ENCODE data around the gene TMEM221.
"Not testable (repeated sequence)": the region's sequence is repeated elsewhere in the genome, so short reads cannot be mapped to it uniquely, and the experiment has no call there.

Gene TMEM221

DNA sequence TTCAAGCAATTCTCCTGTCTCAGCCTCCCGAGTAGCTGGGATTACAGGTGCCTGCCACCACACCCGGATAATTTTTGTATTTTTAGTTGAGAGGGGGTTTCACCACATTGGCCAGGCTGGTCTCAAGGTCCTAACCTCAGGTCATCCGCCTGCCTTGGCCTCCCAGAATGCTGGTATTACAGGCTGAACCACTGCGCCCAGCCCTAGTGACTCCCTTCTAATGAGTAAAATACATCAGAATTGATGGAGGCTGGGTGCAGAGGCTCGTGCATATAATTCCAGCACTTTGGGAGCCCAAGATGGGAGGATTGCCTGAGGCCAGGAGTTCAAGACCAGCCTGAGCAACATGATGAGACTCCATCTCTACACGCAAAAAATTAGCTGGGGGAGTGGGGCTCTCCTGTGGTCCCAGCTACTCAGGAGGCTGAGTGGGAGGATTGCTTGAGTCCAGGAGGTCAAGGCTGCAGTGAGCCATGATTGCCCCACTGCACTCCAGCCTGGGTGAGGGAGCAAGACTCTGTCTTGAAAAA lies 26.6 kb upstream of the TMEM221 start:
- DNase-seq: not testable (repeated sequence)

DNA sequence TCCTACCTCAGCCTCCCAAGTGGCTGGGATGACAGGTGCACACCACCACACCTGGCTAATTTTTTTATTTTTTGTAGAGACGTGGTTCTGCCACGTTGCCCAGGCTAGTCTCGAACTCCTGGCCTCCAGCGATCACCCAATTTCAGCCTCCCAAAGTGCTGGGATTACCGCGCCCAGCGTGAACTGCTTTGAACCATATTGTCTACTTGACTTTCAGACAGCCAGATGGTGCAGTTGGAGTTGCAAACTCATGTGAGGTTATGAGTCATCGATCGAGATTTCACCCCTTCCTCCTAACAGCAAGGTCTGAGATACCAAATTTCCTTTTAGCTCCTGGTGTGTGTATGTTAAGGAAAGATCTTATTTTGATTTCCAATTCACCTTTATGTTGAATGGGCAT lies 24.6 kb upstream of the TMEM221 start:
- no peak for DNase-seq

DNA sequence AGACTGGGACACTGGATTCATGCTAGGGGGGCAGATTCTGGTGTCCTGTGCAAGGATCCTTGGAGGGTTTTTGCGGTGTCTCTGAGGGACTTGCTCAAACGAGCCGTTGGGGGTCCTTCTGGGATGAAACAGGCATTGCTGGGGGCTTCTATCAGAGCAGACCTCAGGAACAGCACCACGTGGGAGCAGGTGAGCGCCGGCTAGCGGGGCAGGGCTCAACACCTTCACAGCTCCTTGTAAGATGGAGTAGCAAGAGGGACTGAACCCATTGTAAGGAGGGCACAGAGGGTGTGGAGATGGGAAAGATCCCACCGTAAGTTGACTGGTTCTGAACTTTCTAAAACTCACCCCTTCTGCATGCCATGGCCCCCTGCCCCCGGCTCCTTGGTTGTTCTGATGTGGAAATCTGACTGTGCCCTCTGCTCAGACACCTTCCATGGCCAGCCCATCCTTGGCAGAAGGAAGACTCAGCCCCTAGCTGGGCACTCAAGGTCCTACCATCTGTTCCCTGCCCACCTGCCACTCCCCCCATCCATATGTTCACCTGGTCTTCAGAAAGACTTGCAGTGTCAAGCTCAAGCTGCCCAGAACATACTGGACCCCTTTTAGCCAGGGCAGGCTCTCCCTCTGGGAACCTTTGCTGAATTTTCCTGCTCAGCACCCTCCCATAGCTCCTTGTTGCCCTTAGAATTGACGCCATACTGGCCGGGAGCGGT lies 23.1 kb upstream of the TMEM221 start:
- DNase-seq: no peak

DNA sequence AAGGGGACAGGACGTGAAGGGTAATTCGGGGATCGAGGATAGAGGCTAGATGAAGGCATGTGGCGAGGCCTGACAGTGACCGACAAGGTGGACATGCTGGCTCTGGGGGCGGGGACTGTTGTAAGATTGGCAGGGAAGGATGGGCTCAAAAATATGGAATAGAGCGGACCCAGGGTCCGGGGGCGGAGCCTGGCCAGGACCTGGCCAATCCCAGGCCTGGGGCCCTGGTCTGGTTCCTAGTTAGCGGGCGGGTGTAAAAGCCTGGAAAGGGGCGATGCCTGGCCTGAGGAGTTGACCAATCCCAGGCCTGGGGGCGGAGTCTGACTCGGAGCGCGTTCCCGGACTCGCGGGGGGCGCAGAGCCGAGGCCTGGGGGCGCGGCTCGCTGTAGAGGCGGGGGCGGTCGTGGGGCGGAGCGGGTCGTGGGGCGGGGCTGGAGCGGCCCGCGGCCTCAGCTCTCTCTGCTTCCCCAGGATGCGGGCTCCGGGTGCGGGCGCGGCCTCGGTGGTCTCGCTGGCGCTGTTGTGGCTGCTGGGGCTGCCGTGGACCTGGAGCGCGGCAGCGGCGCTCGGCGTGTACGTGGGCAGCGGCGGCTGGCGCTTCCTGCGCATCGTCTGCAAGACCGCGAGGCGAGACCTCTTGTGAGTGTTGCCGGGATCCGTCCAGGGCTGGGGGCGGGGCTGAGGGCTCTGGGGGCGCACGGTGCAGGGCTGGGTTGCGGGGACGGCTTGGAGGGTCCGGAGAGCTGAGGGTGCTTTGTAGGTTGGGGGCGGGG lies 21.8 kb upstream of the TMEM221 start, which contains the start of gene SLC27A1:
SLC27A1 (plus strand) TSS at position 457 of the 774 bp plus-strand sequence; CDS start at position 474, 17 bp downstream.
- peak; percentile 85 to 100 (median 99) for DNase-seq

DNA sequence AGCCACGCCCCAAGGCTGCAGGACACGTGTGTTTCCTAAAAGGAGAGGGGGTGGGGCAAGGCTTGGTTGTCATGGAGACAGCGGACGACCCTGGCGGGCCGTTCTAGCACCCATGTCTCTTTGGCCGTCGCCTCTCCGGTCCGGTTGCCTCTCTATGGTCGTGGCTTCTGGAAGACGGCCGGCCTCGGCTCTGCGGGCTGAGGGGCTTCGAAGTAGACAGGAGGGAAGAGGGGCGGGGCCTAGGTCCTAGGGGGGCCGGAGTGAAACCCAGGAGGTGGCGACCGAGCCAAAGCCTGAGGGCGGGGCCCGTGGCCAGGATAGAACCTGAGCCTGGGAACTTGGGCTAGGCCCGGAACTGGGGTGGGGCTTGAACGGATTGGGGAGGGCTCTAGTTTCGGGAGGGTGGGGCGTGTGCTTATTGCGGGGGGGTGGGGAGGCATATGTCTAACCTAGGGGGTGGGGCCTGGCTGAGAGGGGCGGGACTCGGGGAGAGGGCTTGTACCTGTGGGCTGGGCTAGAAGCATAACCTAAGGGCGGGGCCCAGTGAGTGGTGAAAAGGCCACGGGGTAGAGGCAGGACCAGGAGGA lies 21.1 kb upstream of the TMEM221 start:
- peak in 49 of 51 donors; percentile 61 to 99 (median 87) for DNase-seq

DNA sequence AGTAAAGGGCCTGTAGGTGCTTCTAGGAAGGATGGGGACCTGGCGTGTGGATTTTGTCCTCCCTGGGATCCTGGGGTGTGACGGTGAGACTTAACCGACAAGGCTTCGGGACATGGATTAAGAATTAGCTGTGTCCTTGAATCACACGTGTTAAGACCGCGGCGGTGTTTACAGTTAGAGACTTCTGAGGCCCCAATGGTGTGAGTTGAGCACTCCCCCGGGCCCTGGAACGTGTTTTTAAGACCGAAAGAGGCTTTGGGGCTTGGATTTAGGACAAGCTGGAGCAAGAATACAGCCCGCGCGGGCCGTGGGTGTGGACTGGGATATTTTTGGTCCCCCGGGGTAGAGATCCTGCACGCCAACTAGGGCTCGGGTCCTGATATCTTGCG lies 20.6 kb upstream of the TMEM221 start:
- DNase-seq: peak in 3 of 51 donors; percentile 42 to 58 (median 51)

DNA sequence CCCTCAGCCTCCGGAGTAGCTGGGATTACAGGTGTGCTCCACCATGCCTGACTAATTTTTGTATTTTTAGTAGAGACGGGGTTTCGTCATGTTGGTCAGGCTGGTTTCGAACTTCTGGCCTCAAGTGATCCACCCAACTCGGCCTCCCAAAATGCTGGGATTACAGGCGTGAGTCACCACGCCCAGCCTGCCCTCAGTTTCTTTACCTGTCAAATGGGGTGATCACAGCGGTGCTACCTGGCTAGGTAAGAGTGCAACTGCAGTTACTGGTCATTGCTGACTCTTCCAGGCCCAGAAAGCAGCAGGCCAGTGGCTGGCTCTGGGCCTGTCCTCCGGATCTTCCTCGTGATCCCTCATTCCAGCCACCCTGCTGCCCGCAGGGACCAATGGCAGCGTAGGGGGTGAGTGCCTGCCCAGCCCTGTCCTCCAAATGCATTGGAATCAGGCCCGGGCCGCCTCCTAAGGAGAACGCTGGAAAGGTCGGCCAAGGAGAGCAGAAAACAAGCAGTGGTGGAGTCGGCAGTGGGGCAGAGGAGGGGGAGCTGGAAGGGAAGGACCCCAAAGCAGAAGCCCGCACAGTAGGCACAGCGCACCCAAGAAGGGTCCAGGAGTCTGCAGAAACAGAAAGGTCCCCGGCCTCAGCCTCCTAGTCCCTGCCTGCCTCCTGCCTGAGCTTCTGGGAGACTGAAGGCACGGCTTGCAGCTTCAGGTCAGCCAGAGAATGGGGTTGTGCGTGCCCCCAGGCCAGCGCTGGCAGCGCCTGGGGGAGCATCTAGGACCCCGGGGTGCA lies 20.0 kb upstream of the TMEM221 start:
- DNase-seq: peak in 40 of 51 donors; percentile 10 to 77 (median 55)

DNA sequence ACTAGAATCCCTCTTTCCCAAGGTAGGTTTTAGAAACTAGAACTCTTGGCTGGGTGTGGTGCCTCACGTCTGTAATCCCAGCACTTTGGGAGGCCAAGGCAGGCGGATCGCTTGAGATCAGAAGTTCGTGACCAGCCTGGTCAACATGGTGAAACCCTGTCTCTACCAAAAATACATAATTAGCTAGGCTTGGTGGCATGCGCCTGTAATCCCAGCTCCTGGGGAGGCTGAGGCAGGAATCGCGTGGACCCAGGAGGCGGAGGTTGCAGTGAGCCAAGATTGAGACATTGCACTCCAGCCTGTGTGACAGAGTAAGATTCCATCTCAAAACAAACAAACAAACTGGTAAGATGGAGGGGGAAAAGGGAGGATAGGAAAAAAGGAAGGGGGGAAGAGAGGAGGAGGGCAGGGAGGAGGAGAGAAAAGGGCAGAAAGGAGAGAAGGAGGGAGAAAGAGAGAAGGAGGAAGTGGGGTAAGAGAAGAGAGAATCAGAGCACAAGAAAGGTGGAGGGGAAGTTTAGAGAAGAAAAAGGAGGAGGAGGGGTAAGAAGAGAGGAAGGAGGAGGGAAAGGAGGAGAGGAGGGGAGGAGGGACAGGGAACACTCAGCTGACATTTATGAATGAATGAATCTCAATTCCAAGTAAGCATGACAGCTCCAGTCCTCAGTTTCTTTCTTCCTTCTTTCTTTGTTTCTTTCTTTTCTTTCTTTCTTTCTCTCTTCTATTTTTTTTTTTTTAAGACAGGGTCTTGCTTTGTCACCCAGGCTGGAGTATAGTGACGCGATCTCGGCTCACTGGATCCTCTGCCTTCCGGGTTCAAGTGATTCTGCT lies 19.2 kb upstream of the TMEM221 start:
- no peak for DNase-seq

DNA sequence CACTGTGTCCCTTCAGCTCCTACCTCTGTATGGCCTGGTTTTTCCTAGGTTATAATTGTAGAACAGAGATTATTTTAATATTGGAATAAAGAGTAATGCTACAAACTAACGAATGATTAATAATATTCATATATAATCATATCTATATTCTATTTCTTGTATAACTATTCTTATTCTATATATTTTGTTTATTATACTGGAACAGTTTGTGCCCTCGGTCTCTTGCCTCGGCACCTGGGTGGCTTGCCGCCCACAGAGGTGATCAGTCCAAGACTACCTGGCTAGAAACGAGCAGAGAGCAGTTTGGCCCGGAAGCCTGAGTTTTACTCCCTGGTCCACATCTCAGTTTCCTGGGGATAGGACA lies 18.0 kb upstream of the TMEM221 start:
- no peak for DNase-seq

DNA sequence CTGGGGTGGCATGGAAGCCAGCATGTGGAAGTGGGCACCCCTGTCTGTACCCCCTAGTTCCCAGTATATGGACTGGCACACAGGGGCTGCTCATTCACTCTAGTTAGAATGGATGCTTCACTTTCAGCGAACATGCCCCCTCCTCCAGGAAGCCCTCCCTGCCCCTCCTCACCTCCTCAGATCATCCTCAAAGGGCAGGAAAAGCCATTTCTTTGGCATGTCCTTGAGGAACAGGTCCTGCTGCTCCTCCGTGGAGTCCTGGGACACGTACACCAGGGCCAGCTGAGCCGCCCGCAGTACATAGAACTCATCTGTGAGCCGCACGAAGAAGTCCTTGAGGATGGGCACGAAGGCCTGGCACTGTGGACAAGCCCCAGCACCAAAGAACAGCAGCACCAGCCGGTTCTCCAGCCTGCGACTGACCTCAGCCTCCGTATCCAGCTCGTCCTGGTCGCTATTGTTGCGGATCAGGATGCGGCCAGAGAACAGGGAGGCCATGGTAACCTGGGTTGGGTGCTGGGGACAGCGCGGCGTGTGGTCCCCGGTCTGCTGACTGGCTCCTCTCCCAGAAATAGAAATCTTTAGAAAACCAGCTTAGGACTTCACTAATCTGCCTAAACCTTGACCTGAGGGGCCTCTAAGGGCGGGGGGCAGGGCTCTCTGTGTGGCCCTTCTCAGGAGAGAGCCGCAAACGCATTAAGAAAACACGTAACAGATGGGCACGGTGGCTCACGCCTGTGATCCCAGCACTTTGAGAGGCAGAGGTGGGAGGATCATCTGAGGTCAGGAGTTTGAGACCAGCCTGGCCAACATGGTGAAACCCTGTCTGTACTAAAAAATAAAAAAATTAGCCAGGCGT lies 12.1 kb upstream of the TMEM221 start, which contains the start of gene NXNL1:
NXNL1 (minus strand) TSS at position 555 of the 859 bp plus-strand sequence; CDS start at position 498, 57 bp downstream.
- DNase-seq: no peak

DNA sequence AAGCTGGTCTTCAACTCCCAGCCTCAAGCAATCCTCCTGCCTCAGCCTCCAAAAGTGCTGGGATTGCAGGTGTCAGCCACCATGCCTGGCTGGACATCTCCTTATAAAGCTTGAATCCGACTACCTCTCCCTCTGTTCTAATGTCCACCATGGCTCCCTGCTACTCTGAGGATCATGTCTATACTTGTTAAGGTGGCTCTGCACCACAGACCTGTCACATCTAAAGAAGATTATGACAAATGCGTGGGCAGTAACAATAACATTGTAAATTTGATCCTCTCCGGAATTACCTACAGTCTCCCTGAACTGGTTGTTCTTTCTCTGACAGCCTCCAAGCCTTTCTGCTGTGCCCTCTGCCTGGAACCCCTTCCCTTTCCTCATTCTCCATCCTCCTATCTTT lies 10.5 kb upstream of the TMEM221 start:
- DNase-seq: no peak

DNA sequence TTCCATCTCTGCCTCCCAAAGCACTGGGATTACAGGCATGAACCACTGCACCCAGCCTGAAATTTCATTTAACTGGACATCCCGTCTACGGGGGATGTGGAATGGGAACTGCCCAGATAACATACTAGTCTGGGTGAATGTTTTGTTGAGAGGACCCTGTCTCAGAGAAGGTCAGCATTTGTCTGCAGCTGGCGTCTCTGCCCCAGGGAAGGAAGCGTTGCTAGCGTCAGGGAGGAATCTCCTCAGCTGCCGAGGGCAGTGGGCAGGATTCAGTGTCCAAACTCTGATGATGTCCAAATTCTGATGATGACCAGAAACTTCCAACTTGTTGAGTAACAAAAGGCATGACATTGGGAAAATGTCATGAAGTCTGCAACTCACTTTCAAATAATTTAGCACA lies 9.1 kb upstream of the TMEM221 start:
- no peak for DNase-seq

DNA sequence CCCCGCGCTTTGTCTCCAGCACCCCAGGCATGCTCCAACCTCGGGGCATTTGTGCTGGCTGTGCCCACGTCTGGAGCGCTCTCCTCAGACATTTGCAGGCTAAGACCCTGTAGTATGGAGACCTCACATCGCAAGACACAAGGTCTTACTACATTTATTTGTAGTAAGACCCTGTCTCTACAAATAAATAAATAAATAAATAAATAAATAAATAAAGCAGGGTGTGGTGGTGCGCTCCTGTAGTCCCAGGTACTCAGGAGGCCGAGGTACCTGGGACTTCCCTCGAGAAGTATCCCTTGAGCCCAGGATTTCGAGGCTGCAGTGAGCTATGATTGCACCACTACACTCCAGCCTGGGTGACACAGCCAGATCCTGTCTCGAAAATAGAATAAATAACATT lies 7.7 kb upstream of the TMEM221 start:
- DNase-seq: no peak

DNA sequence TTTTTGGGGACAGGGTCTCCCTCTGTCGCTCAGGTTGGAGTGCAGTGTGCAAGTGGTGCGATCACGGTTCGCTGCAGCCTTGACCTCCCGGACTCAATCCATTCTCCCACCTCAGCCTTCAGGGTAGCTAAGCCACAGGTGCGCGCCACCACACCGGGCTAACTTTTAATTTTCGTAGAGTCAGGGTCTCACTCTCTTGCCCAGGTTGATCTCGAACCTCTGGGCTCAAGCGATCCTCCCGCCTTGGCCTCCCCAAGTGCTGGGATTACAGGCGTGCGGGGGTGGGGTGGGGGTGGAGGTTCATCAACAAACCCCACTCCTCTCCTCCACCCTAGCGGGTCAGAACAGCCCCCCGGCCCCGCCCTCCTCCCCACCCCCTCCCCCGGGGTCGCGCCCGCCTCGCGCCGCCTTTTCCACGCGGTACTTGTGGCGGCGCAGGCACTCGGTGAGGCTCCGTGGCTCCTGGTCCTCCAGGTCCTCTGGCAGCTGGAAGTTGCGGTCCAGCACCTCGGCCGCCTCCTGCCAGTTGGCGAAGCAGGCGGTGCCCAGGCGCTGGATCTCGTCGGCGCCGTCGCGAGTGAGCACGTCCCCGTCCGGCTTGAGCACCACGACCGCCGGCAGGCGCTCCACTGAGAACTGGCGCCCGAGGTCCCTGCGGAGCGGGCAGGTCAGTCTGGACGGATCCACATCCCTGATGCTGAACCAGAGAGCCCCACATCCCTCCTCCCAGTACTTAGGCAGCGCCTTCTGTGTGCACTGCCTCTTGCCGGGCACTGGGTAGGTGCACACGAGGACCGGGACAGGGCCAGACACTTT lies 7.0 kb upstream of the TMEM221 start:
- no peak for DNase-seq

DNA sequence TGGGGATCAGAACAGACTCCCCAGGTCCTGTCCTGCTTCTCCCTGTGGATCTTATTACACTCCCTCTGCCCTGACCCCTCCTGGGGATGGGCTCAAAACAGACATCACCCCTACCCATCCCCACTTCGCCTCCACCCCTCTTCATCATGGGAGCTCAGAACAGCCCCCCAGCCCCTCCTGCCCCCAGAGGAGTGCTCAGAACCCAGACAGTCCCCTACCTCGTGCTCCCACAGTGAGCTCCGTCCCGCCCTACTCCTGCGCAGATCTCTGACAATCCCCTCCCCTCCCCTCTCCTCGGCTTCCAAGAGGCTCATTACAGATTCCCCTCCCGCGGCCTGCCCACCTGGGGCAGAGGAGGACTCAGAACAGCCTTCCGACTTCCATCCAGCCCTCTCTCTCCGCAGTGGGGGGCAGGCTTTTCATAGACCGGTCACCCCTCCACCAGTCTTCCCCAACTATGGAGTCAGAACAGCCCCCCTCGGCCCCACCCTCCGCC lies 6.2 kb upstream of the TMEM221 start:
- no peak for DNase-seq

DNA sequence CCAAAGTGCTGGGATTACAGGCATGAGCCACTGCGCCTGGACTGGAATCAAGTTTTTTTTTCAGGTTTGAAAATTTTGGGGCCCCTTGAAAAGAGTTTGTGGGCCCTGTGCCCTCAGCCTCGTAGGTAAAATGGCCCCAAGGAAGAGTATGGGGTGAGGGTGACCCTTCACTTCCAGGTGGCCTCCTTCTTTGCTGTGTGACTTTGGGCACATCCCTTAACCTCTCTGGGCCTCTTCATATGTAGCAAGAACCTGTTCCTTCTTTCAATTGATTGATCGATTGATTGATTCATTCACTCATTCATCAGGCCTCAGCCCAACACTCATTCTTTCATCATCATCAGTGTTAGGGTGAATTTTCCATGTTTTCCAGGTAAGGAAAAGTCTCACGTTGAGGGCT lies 3.4 kb upstream of the TMEM221 start:
- DNase-seq: no peak

DNA sequence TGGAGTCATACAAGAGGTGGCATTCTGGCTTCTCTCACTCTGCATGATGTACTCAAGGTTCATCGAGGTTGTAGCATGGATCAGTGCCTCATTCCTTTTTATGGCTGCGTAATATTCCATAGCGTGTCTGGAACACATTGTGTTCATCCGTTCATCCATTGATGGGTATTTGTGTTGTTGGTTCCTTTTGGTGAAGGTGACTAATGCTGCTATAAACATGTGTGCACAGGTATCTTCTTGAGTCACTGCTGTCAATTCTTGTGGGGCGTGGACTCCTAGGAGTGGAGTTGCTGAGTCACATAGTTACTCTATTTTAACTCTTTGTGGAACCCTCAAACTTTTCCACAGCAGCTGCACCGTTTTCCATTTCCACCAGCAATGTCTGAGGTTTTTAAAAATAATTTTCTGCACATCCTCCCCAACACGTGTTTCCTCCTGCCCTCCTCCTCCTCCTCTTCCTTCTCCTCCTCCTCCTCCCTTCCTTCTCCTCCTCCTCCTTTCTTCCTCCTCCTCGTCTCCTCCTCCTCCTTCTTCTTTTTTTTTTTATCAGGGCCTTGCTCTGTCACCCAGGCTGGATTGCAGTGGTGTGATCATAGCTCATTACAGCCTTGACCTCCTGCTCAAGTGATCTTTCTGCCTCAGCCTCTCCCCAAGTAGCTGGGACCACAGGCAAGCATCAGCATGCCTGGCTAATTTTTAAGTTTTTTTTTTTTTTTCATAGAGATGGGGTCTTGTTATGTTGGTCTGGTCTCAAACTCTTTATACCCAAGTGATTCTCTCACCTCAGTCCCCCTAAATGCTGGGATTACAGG lies 2.0 kb upstream of the TMEM221 start:
- DNase-seq: no peak
